HG03457 (cell line): ENCODE data around the gene PPP6R2.
"Not testable (repeated sequence)": the region's sequence is repeated elsewhere in the genome, so short reads cannot be mapped to it uniquely, and the experiment has no call there.

Experiments used
- ATAC-seq: cut with Tn5 transposase; IDR thresholded peaks from one replicate; pipeline ENCODE4 v1.9.1; 2021; ENCODE audit warnings: moderate number of reproducible peaks; ENCODE audit not compliant: unreplicated experiment

Gene PPP6R2

DNA sequence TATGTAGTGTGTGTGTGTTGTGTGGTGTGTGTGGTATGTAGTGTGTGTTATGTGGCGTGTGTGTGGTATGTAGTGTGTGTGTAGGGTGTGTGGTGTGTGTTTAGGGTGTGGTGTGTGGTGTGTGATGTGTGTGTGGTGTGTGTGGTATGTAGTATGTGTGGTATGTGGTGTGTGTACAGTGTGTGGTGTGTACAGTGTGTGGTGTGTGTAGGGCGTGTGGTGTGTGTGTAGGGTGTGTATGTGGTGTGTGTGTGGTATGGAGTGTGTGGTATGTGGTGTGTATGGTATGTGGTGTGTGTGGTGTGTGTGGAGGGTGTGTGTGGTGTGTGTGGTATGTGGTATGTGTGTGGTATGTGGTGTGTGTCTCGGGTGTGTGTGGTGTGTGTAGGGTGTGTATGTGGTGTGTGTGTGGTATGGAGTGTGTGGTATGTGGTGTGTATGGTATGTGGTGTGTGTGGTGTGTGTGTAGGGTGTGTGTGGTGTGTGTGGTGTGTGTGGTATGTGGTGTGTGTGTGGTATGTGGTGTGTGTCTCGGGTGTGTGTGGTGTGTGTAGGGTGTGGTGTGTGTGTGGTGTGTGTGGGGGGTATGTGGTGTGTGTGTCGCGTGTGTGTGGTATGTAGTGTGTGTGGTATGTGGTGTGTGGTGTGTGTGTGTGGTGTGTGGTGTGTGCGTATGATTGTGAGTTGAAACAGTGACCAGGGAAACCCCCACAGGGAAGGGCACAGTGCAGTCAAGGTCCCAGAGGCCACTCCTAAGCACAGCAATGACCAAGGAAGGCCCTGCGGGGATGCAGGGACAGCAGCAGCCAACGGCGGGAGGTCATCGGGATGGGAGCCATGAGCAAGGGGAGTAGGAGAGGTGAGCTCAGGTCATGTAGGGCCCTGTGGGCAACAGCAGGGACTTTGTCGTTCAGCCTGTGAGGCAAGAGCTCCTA lies 2.9 kb upstream of the PPP6R2 start:
- no peak for ATAC-seq

DNA sequence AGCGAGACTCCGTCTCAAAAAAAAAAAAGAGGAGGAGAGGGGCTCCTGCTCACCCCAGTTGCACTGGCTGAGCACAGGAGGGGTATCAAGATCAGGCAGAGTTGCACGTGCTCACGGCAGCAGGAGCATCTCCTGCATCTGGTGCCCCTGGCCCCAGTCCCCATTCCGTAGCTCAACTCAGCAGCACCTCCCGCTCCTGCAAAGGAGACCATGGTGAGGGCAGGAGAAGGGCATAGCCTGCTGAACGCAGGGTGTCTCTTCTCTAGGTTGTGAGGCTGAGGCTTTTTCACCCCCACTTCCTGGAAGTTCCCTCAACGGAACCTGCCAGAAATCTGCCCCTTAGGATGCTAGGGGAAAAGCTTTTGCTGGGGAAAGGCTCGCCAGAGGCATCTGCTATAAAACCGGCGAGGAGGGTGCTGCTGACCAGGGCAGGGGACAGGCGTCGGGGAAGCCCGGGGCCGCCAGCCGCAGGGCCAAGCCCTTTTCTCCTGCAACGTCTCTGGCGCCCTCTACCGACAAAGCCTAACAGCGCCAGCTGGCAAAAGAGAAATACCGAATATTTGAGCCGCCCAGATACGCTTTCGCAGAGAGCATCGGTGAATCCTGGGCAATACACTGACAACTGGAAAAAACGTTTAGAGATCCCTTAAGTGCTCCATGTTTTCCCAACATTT lies 1.0 kb upstream of the PPP6R2 start:
- ATAC-seq, result peak; percentile 62

DNA sequence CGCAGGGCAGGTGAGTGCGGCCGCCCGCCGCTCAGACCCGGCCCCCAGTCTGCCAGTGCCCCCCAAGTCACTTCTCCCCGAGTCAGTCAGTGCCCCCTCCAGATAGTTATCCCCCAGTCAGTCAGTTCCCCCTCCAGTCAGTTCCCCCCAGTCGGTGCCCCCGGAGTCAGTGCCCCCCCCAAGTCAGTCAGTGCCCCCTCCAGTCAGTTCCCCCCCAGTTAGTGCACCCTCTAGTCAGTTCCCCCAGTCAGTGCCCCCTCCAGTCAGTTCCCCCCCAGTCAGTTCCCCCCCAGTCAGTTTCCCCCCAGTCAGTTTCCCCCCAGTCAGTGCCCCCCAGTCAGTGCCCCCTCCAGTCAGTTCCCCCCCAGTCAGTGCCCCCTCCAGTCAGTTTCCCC lies 411 bp downstream of the PPP6R2 start:
- no peak for ATAC-seq

DNA sequence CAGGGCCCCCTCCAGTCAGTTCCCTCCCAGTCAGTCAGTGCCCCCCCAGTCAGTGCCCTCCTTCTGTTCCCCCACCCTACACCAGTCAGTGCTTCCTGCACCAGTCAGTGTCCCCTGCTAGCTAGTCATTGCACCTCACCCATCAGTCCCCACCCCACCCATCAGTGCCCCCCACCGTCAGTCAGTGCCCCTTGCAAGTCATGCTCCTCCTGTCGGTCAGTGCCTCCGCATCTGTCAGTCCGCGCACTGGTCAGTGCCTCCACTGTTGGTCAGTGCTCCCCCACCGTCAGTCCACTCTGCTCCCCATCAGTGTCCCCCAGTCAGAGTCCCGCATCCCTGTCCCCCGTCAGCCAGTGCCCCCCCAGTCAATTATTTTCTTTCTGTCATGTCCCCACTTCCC lies 3.3 kb downstream of the PPP6R2 start:
- no peak for ATAC-seq

DNA sequence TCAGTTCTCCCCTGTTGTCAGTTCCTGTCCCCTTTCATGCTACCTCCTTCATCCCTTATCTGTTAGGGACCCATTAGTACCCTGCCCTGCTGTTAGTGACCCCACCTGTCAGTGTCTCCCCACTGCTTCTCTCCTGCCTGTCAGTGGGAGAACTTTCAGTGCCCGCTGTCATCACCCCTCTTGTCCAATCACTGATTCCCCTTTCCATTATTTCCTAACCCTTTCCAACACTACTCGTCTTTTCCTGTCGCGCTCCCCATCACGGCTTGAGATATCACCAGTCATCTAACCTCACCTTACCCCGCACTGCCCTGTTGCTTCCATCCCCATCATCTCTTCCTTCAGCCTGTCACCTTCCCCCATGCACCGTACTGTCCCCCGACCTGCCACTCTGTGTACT lies 4.0 kb downstream of the PPP6R2 start:
- ATAC-seq, result no peak

DNA sequence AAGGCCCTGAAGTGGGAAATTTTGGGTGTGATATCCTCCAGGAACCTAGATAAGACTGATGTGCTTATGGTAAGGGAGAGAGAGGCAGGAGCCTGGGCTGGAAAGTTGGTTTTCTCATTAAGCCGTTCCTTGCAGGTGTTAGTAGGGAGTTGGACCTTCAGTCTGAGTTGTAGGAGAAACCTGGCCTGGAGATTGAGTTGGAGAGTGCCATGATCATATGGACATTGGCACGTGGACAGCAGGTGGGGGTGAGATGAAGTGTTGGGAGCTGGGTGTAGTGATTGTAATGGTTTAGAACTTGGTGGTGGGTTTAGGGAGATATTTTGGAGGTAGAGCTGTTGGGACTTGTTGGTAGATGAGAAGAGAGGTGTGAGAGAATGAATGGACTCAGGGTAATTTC lies 4.9 kb downstream of the PPP6R2 start:
- ATAC-seq, result no peak

DNA sequence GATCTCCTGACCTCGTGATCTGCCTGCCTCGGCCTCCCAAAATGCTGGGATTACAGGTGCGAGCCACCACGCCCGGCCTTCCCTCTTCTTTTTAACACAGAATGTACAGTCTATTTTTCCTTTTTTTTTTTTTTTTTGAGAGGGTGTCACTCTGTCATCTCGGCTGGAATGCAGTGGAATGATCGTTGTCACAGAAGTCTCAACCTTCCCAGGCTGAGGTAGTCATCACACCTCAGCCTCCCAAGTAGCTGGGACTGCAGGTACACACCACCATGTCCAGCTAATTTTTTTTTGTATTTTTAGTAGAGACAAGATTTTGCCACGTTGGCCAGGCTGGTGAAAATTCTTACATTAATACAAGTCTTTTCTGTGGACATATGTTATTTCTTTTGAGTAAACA lies 13.1 kb downstream of the PPP6R2 start:
- no peak for ATAC-seq

DNA sequence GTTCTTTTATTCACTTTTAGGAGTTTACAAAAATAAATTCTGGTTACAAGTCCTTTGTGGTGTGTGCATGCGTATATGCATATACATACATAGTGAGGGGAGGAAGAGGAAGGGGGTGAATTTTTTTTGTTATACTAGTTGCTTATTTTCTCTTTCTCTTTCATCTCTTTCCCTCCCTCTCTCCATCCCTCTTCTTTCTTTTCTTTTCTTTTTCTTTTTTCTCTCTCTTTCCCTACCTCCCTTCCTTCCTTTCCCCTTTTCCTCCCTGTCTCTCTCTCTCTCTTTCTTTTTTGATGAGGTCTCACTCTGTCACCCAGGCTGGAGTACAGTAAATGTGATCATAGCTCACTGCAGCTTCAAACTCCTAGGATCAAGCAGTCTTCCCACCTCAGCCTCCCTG lies 14.1 kb downstream of the PPP6R2 start:
- no peak for ATAC-seq

DNA sequence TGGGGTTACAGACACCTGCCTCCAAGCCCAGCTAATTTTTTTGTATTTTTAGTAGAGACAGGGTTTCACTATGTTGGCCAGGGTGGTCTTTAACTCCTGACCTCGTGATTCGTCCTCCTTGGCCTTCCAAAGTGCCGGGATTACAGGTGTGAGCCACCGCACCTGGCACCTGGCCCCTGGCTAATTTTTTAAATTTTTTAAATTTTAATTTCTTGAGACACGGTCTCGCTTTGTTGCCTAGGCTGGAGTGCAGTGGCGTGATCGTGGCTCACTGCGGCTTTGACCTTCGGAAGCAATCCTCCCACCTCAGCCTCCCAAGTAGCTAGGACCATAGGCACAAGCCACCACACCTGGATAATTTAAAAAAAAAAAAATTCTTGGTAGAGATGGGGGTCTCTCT lies 14.6 kb downstream of the PPP6R2 start:
- ATAC-seq, result no peak

DNA sequence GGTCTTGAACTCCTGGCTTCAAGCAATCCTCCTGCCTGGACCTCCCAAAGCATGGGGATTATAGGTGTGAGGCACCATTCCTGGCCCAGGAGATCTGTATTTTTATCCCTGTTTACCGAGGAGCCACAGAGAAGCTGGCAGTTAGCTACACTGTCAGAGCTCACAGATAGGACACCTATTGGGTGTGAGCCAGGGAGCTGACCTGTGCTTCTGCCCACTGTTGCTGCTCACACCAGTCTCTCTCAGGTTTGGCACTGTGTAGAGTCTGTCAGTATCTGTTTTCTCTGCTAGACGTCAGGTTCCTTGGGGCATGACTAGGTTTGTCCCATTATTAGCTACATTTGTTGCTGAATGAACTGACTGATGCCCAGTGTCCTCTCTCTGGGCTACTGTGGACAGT lies 17.5 kb downstream of the PPP6R2 start:
- ATAC-seq, result no peak

DNA sequence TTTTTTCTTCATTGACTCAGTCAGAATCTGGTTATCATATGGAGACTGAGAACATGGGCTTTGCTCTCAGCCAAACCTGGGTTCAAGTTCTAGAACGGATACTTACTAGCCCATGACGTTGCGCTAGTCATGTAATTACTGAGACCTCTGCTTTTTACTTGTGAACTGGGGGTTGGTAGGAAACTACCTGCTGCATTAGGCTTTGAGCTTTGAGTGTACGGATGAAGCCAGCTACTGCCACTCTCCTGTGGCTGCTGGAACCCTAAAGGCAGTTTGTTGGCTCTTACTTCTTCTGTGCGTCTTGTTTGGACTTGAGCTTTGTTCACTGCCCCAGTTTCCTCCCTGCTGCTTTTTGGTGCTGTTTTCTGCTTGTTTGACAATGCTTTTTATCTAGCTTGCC lies 18.1 kb downstream of the PPP6R2 start:
- ATAC-seq, result no peak

DNA sequence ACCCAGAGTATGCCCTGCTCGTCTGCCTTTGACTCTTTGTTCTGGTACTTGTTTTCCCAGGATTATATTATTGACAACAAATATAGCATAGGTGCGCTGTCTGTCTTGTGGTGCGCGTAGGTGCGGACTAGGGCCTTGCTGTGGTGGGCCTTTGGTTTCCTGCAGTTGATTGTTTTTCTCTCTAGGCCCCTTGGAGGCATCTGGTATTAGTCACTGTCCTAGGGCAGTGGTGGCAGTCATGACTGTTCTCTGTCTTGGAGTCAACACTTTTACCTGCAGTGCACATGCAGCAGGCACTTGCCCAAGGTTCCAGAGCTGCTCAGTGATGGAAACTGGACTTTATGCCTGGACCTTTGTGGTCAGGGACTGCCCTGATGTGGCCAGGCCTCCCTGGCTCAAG lies 18.6 kb downstream of the PPP6R2 start:
- no peak for ATAC-seq

DNA sequence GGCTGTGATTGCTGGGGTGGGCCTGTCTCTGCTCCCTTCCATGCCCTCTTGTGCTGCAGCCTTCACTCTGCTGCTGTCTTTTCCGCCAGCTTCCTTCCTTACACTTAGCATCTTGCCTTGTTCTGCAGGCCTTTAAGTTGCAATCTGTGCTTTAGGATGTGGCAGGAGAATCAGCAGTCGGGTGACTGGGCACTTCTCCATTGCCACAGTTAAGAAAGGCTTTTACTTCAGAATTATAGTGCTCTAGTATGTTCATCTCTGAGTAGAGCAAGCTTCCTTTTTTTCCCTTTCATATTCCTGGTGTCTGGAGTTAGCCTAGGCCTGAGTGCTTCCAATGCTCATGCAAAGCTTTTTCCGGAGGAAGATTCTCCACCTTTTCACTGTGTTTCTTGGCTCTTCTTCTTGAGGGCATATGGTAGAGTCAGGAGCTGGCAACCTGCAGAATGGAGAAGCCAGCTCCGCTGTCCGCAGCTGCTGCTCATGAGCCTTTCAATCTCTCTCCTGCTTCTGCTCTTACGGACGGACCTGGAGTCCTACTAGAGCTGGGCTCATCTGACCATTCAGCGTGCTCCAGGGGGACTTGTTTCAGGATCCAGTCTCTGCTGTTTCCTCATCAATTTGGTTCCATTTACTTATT lies 20.2 kb downstream of the PPP6R2 start:
- no peak for ATAC-seq

DNA sequence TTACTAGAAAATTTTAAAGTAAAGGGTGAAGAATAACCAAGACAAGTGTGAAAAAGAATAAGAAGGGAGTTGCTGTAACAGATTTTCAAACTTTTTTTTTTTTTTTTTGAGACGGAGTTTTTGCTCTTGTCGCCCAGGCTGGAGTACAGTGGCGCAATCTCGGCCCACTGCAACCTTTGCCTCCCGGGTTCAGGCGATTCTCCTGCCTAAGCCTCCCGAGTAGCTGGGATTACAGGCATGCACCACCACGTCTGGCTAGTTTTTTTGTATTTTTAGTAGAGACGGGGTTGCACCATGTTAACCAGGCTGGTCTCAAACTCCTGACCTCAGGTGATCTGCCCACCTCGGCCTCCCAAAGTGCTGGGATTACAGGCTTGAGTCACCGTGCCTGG lies 20.7 kb downstream of the PPP6R2 start:
- not testable (repeated sequence) for ATAC-seq

DNA sequence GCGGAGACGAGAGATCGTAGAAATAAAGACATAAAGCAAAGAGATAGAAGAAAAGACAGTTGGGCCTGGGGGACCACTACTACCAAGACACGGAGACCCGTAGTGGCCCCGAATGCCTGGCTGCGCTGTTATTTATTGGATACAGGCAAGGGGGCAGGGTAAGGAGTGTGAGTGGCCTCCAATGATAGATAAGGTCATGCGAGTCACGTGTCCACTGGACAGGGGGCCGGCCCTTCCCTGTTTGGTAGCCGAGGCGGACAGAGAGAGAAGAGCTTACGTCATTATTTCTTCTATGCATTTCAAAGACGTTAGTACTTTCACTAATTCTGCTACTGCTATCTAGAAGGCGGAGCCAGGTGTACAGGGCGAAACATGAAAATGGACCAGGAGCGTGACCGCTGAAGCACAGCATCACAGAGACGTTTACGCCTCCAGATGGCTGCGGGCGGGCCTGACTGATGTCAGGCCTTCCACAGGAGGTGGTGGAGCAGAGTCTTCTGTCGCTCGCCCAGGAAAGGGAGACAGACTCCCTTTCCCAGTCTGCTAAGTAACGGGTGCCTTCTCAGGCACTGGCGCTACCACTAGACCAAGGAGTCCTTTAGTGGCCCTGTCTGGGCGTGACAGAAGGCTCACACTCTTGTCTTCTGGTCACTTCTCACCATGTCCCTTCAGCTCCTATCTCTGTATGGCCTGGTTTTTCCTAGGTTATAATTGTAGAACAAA lies 24.8 kb downstream of the PPP6R2 start:
- no peak for ATAC-seq

DNA sequence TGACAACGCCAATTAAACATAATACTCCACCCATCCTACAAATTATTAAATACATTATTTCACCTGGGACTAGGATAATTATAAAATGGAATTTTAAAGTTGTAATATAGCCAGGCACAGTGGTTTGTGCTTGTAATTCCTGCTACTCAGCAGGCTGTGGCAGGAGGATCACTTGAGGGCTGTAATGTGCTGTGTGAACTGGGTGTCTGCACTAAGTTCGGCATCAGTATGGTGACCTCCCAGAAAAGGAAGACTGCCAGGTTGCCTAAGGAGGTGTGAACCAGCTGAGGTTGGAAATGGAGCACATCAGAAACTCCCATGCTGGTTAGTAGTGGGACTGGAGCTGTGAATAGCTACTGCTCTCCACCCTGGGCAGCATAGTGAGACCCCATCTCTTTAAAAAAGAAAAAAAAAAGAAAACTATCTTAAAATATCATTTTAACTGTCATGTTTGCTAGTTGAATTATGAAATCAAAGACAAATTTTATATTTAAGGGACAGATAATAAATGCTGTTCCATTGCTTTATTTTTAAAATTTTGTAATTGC lies 28.0 kb downstream of the PPP6R2 start:
- no peak for ATAC-seq

DNA sequence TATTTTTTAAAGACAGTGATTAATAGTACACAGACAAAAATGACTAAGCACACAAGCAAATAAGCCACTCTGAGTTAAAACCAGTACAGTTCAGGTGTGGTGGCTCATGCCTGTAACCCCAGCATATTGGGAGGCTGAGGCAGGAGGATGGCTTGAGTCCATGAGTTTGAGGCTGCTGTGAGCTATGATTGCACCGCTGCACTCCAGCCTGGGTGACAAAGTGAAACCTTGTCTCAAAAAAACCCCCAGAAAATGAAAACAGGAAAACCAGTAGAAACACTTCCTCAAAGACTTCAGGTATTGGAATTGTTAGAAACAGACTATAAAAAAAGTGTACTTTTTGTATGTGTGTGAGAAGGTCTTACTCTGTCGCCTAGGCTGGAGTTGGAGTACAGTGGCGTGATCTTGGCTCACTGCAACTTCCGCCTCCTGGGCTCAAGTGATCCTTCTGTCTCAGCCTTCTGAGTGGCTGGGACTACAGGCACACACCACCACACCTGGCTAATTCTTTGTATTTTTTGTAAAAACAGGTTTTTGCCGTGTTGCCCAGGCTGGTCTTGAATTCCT lies 33.0 kb downstream of the PPP6R2 start:
- ATAC-seq, result no peak

DNA sequence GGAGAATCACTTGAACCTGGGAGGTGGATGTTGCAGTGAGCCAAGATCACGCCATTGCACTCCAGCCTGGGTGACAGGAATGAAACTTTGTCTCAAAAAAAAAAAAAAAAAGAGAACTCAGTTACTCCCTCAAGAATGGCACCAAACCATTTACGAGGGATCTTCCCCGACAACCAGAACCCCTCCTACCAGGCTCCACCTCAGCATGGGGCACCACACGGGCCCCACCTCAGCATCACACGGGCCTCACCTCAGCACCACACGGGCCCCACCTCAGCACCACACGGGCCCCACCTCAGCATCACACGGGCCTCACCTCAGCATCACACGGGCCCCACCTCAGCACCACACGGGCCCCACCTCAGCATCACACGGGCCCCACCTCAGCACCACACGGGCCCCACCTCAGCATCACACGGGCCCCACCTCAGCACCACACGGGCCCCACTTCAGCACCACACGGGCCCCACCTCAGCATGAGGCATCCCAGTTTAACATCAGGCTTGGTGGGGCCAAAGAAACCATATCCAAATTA lies 38.0 kb downstream of the PPP6R2 start:
- not testable (repeated sequence) for ATAC-seq

DNA sequence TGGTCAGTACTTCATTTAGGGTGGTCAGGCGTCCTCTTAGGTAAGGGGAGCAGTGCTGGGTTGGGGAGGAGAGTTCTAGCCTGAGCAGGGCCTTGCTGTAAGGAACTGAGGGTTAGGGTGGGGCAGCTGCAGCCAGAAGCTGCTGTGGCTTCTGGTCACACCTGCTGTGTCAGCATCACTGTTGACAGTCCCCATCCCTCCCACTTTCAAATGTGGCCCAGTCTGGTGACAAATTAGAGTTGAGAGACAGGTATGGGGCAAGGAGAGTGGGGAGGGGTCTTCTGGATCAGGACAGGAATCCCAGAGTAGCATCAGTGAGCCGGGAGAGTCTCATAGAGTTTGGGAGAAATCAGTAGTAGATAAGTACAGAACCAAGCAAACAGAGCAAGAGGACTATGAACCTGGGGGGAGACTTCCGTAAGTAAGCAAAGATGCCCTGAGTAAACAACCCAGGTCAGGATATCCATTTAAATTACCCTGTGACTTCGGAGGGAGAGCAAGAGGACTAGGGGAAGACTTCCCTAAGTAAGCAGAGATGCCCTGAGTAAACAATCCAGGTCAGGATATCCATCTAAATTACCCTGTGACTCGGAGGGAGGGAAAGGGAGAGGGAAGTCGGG lies 53.7 kb downstream of the PPP6R2 start:
- no peak for ATAC-seq
